Measurements from ENCODE around the gene PCDHGA3. TPM values are rescaled to one million over a fixed set of nuclear protein-coding genes. Genes with fewer than 3 reads are reported as not detected.
"Not testable (repeated sequence)": the region's sequence is repeated elsewhere in the genome, so short reads cannot be mapped to it uniquely, and the experiment has no call there.

Gene PCDHGA3
- total RNA-seq, 2 donors from 2014 or later = 1.3 to 18.2 TPM

DNA sequence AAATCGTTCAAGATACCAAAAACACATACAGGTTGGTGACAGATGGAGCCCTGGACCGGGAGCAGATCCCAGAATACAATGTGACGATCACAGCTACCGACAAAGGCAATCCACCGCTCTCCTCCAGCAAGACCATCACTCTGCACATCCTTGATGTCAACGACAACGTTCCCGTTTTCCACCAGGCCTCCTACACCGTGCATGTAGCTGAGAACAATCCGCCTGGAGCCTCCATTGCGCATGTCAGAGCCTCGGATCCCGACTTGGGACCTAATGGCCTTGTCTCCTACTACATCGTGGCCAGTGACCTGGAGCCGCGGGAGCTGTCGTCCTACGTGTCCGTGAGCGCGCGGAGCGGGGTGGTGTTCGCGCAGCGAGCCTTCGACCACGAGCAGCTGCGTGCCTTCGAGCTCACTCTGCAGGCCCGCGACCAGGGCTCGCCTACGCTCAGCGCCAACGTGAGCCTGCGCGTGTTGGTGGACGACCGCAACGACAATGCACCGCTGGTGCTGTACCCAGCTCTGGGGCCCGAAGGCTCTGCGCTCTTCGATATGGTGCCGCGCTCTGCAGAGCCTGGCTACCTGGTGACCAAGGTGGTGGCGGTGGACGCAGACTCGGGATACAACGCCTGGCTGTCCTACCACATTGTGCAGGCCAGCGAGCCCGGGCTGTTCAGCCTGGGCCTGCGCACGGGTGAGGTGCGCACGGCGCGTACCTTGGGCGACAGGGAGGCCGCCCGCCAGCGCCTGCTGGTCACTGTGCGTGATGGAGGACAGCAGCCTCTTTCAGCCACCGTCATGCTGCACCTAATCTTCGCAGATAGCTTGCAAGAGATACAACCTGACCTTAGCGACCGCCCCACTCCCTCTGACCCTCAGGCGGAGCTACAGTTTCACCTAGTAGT, 28.2 kb downstream of the PCDHGA3 start:
- 18% methylated on average over 41 of the region's 69 CpGs for WGBS
- DNase-seq (ENCODE audit: low spot score) = no peak
- Histone ChIP-seq H3K9me3 (no peaks in the 10 kb centered on the region), H3K4me3 (no peak overlapping the region), H3K27ac (no peak overlapping the region), H3K4me1 (replicated peaks) (no peaks in the 10 kb centered on the region), H3K36me3 (no peaks in the 10 kb centered on the region), H3K27me3 (replicated peaks; ENCODE audit: insufficient read depth) (peaks cover 4% of the 10 kb centered on the region)
- intact Hi-C loops (cut with DNase I) = no loop called here
- TF ChIP-seq POLR2AphosphoS5 (IDR thresholded peaks at IDR 0.05) (no peak), POLR2A (IDR thresholded peaks at IDR 0.05) (no peak)
- TF ChIP-seq, protein P1, sequence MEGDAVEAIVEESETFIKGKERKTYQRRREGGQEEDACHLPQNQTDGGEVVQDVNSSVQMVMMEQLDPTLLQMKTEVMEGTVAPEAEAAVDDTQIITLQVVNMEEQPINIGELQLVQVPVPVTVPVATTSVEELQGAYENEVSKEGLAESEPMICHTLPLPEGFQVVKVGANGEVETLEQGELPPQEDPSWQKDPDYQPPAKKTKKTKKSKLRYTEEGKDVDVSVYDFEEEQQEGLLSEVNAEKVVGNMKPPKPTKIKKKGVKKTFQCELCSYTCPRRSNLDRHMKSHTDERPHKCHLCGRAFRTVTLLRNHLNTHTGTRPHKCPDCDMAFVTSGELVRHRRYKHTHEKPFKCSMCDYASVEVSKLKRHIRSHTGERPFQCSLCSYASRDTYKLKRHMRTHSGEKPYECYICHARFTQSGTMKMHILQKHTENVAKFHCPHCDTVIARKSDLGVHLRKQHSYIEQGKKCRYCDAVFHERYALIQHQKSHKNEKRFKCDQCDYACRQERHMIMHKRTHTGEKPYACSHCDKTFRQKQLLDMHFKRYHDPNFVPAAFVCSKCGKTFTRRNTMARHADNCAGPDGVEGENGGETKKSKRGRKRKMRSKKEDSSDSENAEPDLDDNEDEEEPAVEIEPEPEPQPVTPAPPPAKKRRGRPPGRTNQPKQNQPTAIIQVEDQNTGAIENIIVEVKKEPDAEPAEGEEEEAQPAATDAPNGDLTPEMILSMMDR (IDR thresholded peaks at IDR 0.05) = no peak

DNA sequence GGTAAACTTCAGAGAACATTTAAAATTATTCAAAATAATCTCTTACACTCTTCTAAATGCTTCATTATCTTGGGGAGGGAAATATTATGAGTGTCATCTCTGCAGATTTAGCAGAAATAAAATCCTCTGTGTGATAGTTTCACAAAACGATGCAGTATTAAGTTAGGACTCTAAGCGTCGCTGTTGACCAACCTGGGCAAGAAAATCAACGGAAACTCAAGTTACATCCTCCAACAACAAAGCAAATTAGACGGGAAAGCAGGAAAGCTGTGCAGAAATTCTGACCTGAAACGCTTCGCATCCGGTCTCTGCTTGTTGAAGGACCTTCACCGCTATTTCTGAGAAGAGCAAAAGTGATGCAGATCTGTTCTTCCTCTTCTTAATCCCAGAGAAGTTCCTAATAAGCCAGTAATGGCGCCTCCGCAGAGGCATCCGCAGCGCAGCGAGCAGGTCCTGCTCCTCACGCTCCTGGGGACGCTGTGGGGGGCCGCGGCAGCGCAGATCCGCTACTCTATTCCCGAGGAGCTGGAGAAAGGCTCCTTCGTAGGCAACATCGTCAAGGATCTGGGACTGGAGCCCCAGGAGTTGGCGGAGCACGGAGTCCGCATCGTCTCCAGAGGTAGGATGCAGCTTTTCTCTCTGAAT, 30.2 kb downstream of the PCDHGA3 start, which contains the start of gene PCDHGA6:
Gene PCDHGA6, plus strand, starts transcription at position 219 of the 645 bp plus-strand sequence. Its CDS starts 193 bp downstream, at position 412.
- H3K27ac ChIP-seq = no peak within 1 kb of the TSS
- DNase-seq (ENCODE audit: low spot score) = no peak
- no peaks in the 10 kb centered on the region for H3K9me3 ChIP-seq
- no peaks in the 10 kb centered on the region for H3K4me1 ChIP-seq (replicated peaks)
- no peak within 1 kb of the TSS for H3K4me3 ChIP-seq
- H3K27me3 ChIP-seq (replicated peaks; ENCODE audit: insufficient read depth) = peaks cover 4% of the 10 kb centered on the region
- TF ChIP-seq POLR2AphosphoS5 (IDR thresholded peaks at IDR 0.05) = no peak
- TF ChIP-seq, protein P1 (IDR thresholded peaks at IDR 0.05) = peak in 2 of 4 experiments; percentile 10 to 17
- TF ChIP-seq POLR2A (IDR thresholded peaks at IDR 0.05) = no peak
- intact Hi-C loops (cut with DNase I) = no loop called here
- 13% methylated on average over 27 of the region's 27 CpGs for WGBS
- H3K36me3 ChIP-seq = no peaks in the 10 kb centered on the region

DNA sequence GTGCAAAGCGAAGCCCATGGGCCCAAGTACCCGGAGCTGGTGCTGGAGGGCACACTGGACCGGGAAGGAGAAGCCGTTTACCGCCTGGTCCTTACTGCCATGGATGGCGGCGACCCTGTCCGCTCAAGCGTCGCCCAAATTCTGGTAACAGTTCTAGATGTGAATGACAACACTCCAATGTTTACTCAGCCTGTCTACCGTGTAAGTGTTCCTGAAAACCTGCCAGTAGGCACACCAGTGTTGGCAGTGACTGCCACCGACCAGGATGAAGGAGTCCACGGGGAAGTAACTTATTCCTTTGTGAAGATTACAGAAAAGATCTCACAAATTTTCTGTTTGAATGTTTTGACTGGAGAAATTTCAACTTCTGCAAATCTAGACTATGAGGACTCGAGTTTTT, 31.0 kb downstream of the PCDHGA3 start:
- WGBS = 39% methylated on average over 14 of the region's 14 CpGs
- peaks cover 4% of the 10 kb centered on the region for H3K27me3 ChIP-seq (replicated peaks; ENCODE audit: insufficient read depth)
- no peaks in the 10 kb centered on the region for H3K36me3 ChIP-seq
- intact Hi-C loops (cut with DNase I) = no loop called here
- no peaks in the 10 kb centered on the region for H3K4me1 ChIP-seq (replicated peaks)
- DNase-seq (ENCODE audit: low spot score) = no peak
- H3K9me3 ChIP-seq = no peaks in the 10 kb centered on the region
- TF ChIP-seq POLR2AphosphoS5 (IDR thresholded peaks at IDR 0.05) (no peak), POLR2A (IDR thresholded peaks at IDR 0.05) (no peak)
- TF ChIP-seq, protein P1 (IDR thresholded peaks at IDR 0.05) = no peak
- H3K4me3 ChIP-seq = no peak overlapping the region
- H3K27ac ChIP-seq = no peak overlapping the region

DNA sequence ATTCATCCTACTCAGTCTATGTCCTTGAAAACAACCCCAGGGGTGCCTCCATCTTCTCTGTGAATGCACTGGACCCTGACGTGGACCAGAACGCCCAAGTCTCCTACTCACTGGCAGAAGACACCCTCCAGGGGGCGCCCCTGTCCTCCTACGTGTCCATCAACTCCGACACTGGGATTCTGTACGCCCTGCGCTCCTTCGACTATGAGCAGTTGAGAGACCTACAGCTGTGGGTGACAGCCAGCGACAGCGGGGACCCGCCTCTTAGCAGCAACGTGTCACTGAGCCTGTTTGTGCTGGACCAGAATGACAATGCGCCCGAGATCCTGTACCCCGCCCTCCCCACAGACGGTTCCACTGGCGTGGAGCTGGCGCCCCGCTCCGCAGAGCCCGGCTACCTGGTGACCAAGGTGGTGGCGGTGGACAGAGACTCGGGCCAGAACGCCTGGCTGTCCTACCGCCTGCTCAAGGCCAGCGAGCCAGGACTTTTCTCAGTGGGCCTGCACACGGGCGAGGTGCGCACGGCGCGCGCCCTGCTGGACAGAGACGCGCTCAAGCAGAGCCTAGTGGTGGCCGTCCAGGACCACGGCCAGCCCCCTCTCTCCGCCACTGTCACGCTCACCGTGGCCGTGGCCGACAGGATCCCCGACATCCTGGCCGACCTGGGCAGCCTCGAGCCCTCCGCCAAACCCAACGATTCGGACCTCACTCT, 32.0 kb downstream of the PCDHGA3 start:
- 29% methylated on average over 8 of the region's 48 CpGs for WGBS
- H3K27ac ChIP-seq; H3K36me3 ChIP-seq; intact Hi-C loops (cut with DNase I); H3K4me1 ChIP-seq (replicated peaks); H3K4me3 ChIP-seq; DNase-seq (ENCODE audit: low spot score); H3K9me3 ChIP-seq; H3K27me3 ChIP-seq (replicated peaks; ENCODE audit: insufficient read depth): not testable (repeated sequence)

All from prostate gland (tissue), 2 donors.